T-helper 2 cell treated with Interferon-gamma antibody and Interleukin-4, amounts not matched to agents 100 ng/mL and 5 ng/mL, for 36 hours (primary cell): Measurements from ENCODE around the gene KCTD3. TPM values are rescaled to one million over a fixed set of nuclear protein-coding genes. Genes with fewer than 3 reads are reported as not detected.

Experiments
- intact Hi-C: fragments of 100-400 bp; cut with micrococcal nuclease; formaldehyde crosslinking; loops from one replicate; pipeline ENCODE4 v1.15.1; 2023
- total RNA-seq: library from RNA; stranded (reverse); gene quantifications from 2 replicates; pipeline ENCODE4 v1.2.3, GENCODE V29; 2022

The KCTD3 gene
- total RNA-seq, 1 donor from 2014 or later: 4.9 TPM

DNA sequence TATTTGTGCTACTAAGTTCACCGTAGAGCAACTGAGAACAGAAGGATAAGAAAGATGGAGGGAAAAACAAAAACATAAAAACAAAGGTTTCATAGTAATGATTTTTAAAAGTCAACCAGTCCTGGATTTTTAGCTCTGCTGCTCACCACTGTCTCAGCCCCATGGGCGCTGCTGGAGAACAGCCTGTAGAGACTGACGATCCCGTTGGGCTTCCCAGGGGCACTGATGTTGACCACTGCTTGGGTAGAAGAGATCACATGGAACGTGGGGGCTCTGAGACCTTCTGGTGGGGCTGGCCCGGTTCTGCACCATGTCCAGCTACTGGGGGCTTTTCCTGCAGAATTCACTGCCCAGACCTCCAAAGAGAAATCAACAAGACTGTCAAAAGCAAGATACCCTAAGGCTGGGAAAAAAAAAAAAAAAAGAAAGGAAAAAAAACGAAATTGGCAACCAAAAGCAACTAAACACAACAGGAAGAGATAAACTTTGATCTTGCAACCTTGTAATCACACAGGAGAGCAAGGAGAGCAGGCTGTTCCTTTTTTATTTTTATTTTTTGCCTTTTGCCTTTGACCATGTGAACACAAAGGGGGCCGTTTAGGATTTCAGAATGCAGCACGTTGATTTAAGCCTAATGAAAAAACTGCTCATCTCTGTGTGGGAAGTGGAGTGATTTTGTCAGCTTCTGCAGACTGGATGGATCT is 83.5 kb downstream of the KCTD3 start:
- intact Hi-C loops: no loop called here

DNA sequence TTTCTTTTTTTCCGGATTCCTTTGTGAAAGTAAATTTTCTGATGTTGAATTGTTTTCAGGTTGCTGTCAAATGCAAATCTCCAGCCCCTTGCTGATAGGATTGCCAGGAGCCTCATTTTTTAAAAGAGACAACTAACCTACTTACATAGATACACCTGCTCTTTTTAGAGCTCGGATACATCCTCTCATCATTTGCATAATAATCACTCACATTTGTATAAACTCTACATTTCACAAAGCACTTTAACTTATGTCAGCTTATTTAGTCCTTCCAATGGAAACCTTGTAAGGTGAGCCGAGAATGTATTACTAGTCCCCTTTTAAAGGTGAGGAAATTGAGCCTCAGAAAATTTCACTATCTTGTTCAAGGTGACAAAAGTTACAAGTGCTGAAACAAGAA is 84.8 kb downstream of the KCTD3 start:
- intact Hi-C loops: no loop called here

DNA sequence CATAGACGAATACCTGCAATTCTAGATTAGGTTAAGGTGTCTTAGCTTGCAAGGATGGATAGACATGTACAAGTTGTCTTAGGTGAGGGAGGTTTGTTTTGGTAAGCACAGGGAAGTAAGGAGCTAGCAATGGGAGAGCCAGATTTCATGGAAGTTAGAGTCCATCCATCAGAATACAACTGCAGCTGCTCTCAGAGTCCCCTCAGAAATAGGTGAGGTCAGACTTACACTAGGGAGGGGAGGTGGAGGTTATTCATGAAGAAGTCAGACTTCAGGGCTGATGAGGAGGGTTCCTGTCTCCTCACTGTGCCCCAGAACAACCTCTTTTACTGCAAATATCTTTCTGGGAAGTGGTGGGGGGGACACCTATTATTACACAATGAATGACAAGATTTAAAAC is 85.3 kb downstream of the KCTD3 start:
- intact Hi-C loops: no loop called here

DNA sequence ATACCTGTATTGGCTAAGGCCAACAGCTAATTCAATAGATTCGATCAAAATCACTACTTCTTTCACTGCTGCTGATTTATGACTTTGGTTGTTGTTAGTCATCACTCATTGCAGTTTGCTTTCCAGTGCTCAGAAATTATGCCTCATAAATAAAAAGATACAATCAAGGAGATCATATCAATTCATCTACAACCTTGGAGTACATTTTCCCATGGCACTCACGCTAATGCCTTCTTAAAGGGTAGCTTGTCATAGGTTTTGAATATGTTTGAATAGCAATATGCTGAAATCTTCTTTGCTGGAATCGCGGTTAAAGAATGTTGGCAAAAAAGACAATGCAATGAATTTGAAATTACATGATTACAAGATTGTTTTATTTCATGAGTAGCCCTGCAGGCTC is 89.9 kb downstream of the KCTD3 start:
- intact Hi-C loops: no loop called here

DNA sequence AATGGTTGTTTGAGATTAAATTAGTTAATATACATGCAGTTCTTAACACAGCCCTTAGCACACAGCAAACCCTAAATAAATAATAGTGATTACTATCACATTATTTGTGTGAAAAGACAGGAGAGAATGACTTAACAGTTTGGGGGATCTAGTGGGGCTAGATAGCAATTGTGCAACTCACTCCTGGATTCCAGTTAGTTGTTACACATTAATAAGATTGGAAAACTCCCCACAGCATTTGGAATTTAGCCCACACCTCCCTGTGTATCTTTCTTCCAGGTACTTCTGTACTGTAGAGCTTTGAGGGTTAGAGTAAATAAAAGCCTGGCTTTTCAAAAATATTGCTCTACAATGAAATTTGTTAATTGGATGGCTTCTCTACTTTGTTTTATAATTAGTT is 93.2 kb downstream of the KCTD3 start:
- intact Hi-C loops: no loop called here

DNA sequence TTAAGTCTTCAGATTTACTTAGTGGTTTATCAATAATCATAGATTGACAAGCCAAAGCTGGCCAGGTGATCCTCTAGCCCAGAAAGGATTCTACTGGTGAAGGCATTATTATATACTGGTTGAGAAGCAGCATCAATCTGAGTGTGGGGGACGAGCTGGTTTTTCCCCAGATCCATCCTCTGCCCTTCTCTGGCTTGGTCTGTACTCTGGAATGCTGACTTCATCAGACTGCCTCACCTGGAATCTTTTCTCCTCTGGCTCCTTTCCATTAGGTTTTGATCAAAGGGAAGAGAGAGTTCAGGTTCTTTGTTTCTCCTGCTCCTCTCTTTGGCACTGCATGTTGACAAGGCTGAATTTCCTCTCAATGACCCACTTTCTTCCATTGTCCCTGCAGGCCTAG is 93.9 kb downstream of the KCTD3 start:
- intact Hi-C loops: no loop called here

DNA sequence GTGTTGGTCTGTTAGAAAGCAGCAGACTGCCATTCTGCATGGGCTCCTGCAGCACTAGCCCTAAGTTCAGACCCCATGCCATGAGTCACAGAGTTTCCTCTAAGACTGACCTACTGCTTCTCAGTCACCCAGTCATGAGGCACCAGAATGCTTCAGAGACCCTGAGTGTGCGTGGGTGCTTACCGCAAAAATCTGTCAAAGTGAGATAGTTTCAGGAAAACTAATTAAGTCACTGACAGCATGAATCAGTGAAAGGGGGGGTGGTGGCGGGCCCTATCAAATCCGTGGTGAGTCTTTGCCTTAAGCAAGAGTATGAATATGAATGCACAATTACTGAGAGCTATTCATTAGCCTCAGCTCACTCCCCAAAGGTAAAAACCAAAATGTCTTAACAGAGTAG is 98.1 kb downstream of the KCTD3 start:
- intact Hi-C loops: no loop called here

DNA sequence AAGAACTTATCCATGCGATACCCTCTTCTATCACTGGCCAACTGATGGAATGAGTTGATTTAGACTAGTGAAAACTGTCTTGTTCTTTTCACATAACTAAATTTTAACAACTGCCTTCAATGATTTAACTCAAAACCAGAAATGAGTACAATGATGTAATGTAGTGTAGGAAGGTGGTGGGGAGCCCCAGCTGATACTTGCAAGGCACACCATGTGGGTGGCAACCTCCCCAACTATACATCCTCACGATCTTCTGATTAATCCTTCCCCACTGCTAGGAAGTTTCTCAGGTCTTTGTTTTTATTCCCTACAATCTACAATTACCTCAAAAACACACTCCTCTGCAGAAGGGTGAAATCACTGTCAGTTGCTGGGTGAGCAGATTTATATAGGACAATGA is 100.7 kb downstream of the KCTD3 start:
- intact Hi-C loops: no loop called here

DNA sequence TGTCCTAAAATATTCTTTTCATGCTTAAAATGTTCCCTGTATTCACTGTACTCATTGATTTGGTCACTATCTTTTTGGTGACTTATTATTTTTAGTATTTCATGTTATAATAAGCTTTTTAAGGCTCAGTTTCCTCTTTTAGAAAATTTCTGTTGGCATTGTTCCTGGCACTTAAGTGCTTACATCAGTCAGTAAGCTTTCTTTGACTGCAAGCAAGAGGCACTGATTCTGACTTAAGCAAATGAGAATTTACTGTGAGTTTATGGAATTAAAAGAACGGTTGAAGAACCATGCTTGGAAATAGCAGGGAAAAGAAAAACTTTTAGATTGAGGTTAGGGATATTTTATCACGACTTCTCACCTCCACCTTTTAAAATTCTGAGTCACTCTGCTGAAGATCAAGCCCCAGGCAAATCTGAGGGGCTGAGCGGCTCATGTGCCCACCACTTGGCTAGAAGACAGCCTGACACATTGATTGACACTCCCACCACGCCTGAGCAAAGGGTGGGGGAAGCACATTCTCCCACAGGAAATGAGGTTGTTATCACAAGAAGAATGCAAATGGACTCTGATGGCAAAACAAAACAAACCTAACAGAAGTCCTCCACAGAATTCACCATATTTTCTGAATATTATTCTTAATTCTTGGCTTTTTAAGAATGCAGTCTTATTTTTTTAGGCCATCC is 102.8 kb downstream of the KCTD3 start:
- intact Hi-C loops: no loop called here
